Upper lobe of left lung (tissue), 6 donors: ENCODE measurements around the gene PRDM16. TPM values are rescaled to one million over a fixed set of nuclear protein-coding genes. Genes with fewer than 3 reads are reported as not detected.
A peak's percentile ranks its signal among the peaks of the same experiment; 100 is the strongest.

Source experiments
- ATAC-seq, 2 donors: fragments of 200-7000 bp; cut with Tn5 transposase; one replicate each; pipeline ENCODE4 v1.9.1; 2022; ENCODE audit warnings: mild to moderate bottlenecking in 2 of 2, moderate library complexity in 2 of 2; ENCODE audit not compliant: low FRiP score in 2 of 2
- DNase-seq, 2 donors: peaks; one replicate each; pipeline ENCODE4 v3.0.0-alpha.2; 2019 to 2020
- H3K27ac ChIP-seq, 4 donors: fragments of 200-600 bp; sonication (generic); one replicate each; pipeline ENCODE4 v1.5.1; 2016 to 2019
- H3K27me3 ChIP-seq, 4 donors: fragments of 200-600 bp; sonication (generic); one replicate each; pipeline ENCODE4 v1.5.1; 2017 to 2019
- H3K36me3 ChIP-seq, 4 donors: fragments of 200-600 bp; sonication (generic); one replicate each; pipeline ENCODE4 v1.5.1; 2016 to 2019
- H3K4me1 ChIP-seq, 4 donors: fragments of 200-600 bp; sonication (generic); one replicate each; pipeline ENCODE4 v1.5.1; 2018 to 2019
- H3K4me3 ChIP-seq, 4 donors: fragments of 200-600 bp; sonication (generic); one replicate each; pipeline ENCODE4 v1.5.1; 2017 to 2019; ENCODE audit warnings: mild to moderate bottlenecking in 2 of 4, moderate library complexity in 1 of 4
- H3K9me3 ChIP-seq, 4 donors: fragments of 200-600 bp; sonication (generic); one replicate each; pipeline ENCODE4 v1.5.1; 2018 to 2019
- EP300 ChIP-seq, 4 donors: sonication (generic); formaldehyde crosslinking; IDR thresholded peaks; one replicate each; pipeline ENCODE4 v1.5.1; 2017; ENCODE audit warnings: antibody characterized with exemption in 4 of 4, control low read depth in 2 of 4
- POLR2A ChIP-seq, 4 donors: fragments of 450-650 bp; IDR thresholded peaks; one replicate each; pipeline ENCODE4 v1.5.1; 2016 to 2017; ENCODE audit warnings: antibody characterized with exemption in 4 of 4, mild to moderate bottlenecking in 2 of 4
- POLR2AphosphoS5 ChIP-seq, 2 donors: sonication (generic); formaldehyde crosslinking; IDR thresholded peaks; one replicate each; pipeline ENCODE4 v1.5.1; 2017; ENCODE audit warnings: antibody characterized with exemption in 2 of 2
- WGBS, 2 donors: methylation state at CpG; one replicate each; pipeline ENCODE4 v1.1.5; 2017 to 2018; 5-methylcytosine and 5-hydroxymethylcytosine counted together
- total RNA-seq, 6 donors: library from RNA; depleted of rRNA in 4 of 6; stranded (reverse); fragments of >200 nt in 4 of 6; gene quantifications; one replicate each; pipeline versions ENCODE4 v1.1.0 to v1.2.1, GENCODE V29; 2016 to 2021
- TF ChIP-seq, protein P1 (sequence below), 6 experiments: fragments of 450-650 bp in 4 of 6; fragments of 200-600 bp in 2 of 6; sonication (generic) in 2 of 6; IDR thresholded peaks; one replicate each; pipeline ENCODE4 v1.5.1; 2016 to 2019; ENCODE audit warnings: antibody characterized with exemption in 6 of 6
- donor health status: DM: no; HTN: no; CAD: no; lungs with moderate emphysema.
- donor health status: DM: no; HTN: yes; CAD: no; lungs with severe emphysema.

The PRDM16 gene
- total RNA-seq, 6 donors from 2014 or later = 12.3 to 54.5 (median 21.2) TPM

DNA sequence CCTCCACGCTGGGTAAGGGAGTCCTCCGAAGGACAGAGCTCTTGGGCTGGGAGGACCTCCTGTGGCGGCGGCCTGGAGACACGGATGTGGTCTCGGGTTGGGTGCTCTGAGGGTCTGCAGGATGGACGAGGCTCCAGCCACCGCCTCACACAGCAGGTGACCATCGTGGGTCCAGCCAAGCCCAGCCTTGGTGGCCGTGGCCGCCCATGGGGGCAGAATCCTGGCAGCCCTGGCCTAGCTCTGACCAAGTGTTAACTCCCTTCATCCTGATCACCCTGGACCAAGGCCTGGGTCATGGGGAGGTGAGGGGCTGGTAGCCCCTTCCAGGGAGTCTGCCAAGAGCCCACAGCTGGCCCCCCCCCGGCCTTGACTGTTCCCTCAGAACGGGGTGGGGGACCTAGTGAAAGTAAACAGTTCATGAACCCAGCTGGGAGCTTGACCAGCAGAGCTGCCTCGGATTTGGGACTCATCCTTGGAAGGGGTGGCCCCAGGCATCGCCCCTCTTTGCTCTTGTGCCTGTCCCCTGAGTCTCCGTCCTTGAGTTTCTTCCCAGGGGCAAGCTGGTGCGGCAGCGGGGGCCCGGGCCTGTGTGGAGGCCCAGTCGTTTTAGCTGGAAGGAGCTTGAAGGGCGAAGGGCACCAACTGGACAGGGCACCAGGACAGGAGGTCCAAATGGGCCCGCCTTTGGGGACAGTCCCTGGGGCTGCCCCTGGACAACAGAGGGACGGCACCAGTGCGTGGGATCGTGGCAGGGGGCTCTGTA lies 403.3 kb downstream of the PRDM16 start:
- Histone ChIP-seq H3K27ac (no peak overlapping the region), H3K9me3 (no peaks in the 10 kb centered on the region), H3K4me3 (no peak overlapping the region), H3K27me3 (no peaks in the 10 kb centered on the region), H3K4me1 (no peaks in the 10 kb centered on the region), H3K36me3 (peaks cover 0 to 5% (median 2%) of the 10 kb centered on the region in 4 donors)
- ATAC-seq = no peak
- TF ChIP-seq, protein P1, sequence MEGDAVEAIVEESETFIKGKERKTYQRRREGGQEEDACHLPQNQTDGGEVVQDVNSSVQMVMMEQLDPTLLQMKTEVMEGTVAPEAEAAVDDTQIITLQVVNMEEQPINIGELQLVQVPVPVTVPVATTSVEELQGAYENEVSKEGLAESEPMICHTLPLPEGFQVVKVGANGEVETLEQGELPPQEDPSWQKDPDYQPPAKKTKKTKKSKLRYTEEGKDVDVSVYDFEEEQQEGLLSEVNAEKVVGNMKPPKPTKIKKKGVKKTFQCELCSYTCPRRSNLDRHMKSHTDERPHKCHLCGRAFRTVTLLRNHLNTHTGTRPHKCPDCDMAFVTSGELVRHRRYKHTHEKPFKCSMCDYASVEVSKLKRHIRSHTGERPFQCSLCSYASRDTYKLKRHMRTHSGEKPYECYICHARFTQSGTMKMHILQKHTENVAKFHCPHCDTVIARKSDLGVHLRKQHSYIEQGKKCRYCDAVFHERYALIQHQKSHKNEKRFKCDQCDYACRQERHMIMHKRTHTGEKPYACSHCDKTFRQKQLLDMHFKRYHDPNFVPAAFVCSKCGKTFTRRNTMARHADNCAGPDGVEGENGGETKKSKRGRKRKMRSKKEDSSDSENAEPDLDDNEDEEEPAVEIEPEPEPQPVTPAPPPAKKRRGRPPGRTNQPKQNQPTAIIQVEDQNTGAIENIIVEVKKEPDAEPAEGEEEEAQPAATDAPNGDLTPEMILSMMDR (IDR thresholded peaks at IDR 0.05) = peak in 1 of 6 experiments; percentile 2
- TF ChIP-seq POLR2AphosphoS5 (IDR thresholded peaks at IDR 0.05) (no peak), EP300 (IDR thresholded peaks at IDR 0.05) (no peak), POLR2A (IDR thresholded peaks at IDR 0.05) (no peak)
- 94 to 100% methylated on average over 3 to 23 of the region's 25 CpGs for WGBS, 2 donors
- DNase-seq = peak in 1 of 2 donors; percentile 76

DNA sequence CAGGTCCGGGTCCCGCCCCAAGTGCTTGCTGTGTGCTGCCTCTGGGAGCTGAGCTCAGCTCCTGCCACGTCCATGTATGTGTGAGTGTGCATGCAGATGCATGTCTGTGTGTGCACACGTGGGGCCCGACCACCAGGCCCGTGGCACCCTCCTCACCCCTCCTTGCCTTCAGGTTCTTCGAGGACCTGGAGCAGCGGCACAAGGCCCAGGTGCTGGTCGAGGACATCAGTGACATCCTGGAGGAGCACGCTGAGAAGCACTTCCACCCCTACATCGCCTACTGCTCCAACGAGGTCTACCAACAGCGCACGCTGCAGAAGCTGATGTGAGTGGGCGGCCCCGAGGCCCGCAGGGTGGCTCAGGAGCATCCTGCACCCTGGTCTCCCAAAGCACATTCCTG lies 403.9 kb downstream of the PRDM16 start:
- Histone ChIP-seq H3K9me3 (no peaks in the 10 kb centered on the region), H3K27ac (no peak overlapping the region), H3K36me3 (peaks cover 0 to 5% (median 2%) of the 10 kb centered on the region in 4 donors), H3K4me3 (no peak overlapping the region), H3K4me1 (no peaks in the 10 kb centered on the region), H3K27me3 (no peaks in the 10 kb centered on the region)
- no peak for TF ChIP-seq POLR2A (IDR thresholded peaks at IDR 0.05)
- no peak for TF ChIP-seq EP300 (IDR thresholded peaks at IDR 0.05)
- TF ChIP-seq, protein P1 (IDR thresholded peaks at IDR 0.05) = no peak
- TF ChIP-seq POLR2AphosphoS5 (IDR thresholded peaks at IDR 0.05) = no peak
- DNase-seq (peak in 1 of 2 donors; percentile 78), ATAC-seq (no peak)
- WGBS, 2 donors = 86 to 94% methylated on average over 12 to 13 of the region's 17 CpGs

DNA sequence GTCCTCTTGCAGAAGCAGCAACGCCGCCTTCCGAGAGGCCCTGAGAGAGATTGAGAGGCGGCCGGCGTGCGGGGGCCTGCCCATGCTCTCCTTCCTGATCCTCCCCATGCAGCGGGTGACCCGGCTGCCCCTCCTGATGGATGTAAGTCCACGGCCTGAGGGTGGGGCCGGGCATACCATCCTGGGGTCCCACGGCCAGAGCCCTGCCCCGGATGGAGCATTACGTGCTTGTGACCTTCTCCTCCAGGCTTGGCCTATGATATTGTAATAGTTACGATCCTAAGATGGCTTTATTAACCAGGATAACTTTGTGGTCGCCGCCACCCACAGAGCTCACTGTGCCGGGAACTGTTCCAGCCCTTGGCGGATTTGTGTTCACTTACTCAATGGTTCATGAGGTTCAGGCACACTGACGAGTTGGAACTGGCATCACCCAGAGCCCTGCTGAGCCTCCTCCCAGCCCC lies 404.4 kb downstream of the PRDM16 start:
- H3K9me3 ChIP-seq = no peaks in the 10 kb centered on the region
- WGBS, 2 donors = 73 to 82% methylated on average over 5 to 20 of the region's 20 CpGs
- no peaks in the 10 kb centered on the region for H3K27me3 ChIP-seq
- H3K4me3 ChIP-seq = no peak overlapping the region
- no peak for DNase-seq
- ATAC-seq = no peak
- H3K36me3 ChIP-seq = peaks cover 0 to 5% (median 2%) of the 10 kb centered on the region in 4 donors
- no peak overlapping the region for H3K27ac ChIP-seq
- H3K4me1 ChIP-seq = no peaks in the 10 kb centered on the region
- TF ChIP-seq, protein P1 (IDR thresholded peaks at IDR 0.05) = no peak
- no peak for TF ChIP-seq EP300 (IDR thresholded peaks at IDR 0.05)
- no peak for TF ChIP-seq POLR2A (IDR thresholded peaks at IDR 0.05)
- TF ChIP-seq POLR2AphosphoS5 (IDR thresholded peaks at IDR 0.05) = no peak

DNA sequence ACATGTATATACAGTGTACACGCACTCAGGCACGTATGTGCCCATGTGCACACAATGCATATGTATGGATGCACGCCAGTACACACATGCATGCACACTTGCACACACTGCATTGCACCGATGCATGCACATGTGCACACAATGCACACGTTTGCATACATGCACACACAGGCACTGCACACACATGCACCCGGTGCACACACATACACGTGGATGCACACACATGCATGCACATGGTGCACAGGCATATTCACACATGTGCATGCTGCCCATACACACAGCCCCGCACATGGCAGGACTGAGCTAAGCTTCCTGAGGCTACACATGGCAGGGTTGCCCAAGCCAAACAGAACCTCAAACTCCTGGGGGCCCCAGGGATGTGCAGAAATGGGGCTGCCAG lies 405.0 kb downstream of the PRDM16 start:
- WGBS, 2 donors = 94 to 96% methylated on average over 7 to 8 of the region's 8 CpGs
- TF ChIP-seq, protein P1 (IDR thresholded peaks at IDR 0.05) = no peak
- no peak for TF ChIP-seq POLR2AphosphoS5 (IDR thresholded peaks at IDR 0.05)
- no peak for TF ChIP-seq POLR2A (IDR thresholded peaks at IDR 0.05)
- no peak for TF ChIP-seq EP300 (IDR thresholded peaks at IDR 0.05)
- ATAC-seq (no peak), DNase-seq (peak in 1 of 2 donors; percentile 4)
- Histone ChIP-seq H3K9me3 (no peaks in the 10 kb centered on the region), H3K27me3 (no peaks in the 10 kb centered on the region), H3K4me1 (no peaks in the 10 kb centered on the region), H3K36me3 (peaks cover 0 to 5% (median 2%) of the 10 kb centered on the region in 4 donors), H3K4me3 (no peak overlapping the region), H3K27ac (no peak overlapping the region)
